GM21528 (cell line): ENCODE results near the gene STAG1.
"Not testable (repeated sequence)": the region's sequence is repeated elsewhere in the genome, so short reads cannot be mapped to it uniquely, and the experiment has no call there.

Experiments used
- ATAC-seq: cut with Tn5 transposase; IDR thresholded peaks from one replicate; pipeline ENCODE4 v1.9.1; 2021; ENCODE audit warnings: mild to moderate bottlenecking, moderate library complexity; ENCODE audit not compliant: unreplicated experiment, low FRiP score

The STAG1 gene

DNA sequence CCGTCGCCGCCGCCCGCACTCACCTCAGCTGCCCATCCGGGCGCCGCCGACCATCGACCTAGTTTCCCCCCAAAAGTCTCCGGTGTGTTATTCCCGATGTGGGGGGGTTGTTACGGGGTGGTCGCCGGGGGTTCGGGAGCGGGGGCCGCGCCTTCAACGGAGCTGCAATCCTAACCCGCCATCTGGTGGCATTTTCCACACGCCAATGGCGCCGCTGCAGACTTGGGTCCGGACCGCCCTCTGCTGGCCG lies at the start of gene STAG1:
TSS of gene STAG1 (minus strand) at position 207 of the 250 bp plus-strand sequence. CDS start 121,480 bp downstream, outside the sequence.
- no peak for ATAC-seq

DNA sequence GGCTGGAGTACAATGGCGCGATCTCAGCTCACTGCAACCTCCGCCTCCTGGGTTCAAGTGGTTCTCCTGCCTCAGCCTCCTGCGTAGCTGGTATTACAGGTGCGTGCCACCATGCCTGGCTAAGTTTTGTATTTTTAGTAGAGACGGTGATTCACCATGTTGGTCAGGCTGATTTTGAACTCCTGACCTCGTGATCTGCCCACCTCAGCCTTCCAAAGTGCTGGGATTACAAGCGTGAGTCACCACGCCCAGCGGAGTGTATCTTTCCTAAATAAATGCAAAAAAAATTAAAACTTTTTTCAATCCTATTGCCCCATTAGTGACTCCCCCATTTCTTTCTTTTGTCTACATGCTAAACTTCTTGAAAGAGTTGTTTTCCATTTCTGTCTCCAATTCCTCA lies 49.0 kb upstream of the STAG1 start:
- not testable (repeated sequence) for ATAC-seq

DNA sequence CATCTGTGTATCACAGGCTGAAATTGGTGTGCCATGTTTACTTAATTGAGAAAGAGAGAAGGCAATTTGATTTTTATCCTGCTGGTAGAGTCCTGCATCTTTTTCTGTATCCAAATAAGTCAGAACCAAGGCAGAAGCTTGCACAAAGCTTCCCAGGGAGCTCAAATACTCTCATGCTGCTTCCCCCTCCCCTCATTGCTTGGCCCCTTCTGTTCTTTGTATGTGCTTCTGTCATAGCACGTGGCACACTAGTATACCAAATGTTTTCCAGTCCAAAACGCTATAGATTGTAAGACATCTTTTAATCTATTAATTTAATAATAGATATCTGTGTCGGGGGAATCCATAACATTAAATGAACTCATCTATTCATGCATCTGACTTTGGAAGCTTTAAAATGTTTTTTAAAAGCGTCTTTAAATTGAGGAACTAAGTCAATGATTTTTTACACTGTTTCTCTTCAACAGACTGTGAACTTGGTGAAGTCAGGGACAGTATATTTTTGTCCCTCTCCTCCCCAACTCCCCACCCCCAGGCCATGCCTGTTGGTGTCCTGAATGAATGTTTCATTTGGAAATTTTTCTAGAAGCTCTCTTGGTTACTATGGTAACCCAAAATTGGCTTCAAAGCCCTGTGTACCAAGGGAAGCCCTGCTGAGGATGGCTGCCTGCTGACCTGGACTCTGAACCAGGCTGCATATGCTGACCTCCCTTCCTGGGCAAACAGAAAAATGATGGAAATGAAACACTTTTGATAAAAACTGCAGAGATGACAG lies 40.6 kb upstream of the STAG1 start:
- no peak for ATAC-seq

DNA sequence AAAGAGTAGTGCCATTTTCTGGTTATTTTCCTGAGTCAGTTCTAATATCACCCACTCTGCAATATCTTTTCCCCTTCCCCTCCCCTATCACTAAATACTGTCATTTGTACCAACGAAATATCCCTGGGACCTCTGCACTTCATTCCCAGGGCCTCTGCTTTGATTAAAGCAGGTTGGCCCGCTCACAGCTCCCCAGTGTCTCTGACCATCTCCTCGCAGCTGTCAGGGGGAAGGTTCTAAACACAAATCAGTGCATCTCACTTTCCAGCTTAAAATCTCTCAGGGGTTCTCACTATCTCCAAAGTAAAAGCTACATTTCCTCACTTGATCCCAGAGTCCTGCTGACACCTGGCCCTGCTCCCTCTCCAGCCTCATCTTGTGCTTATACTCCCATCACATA lies 38.6 kb upstream of the STAG1 start:
- ATAC-seq = no peak

- no peak for ATAC-seq
Observed at GRCh38 chr3:136789976-136790375, 37.8 kb upstream of the STAG1 start.

GRCh38 chr3:136788154-136788553 lies 36.0 kb upstream of the STAG1 start:
- no peak for ATAC-seq

- ATAC-seq = peak; percentile 82
Observed at GRCh38 chr3:136787349-136787748, 35.2 kb upstream of the STAG1 start.

GRCh38 chr3:136783708-136784191 lies 31.6 kb upstream of the STAG1 start:
- ATAC-seq = no peak

DNA sequence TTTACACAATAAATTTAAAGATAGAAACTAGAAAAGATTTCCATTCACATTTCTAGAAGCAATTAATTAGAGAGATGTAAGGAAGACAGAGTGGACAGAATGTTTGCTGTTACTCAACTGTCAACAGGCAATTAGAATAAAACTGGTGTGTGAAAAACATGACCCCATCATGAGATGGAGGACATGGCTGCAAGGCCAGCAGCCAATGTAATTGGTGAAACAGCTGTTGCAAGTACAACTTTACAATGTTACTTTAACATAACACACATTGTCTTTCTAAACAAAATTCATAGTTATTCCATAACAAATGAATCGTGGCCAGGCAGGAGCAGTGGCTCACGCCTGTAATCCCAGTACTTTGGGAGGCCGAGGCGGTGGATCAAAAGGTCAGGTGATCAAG lies 28.6 kb upstream of the STAG1 start:
- ATAC-seq = no peak

DNA sequence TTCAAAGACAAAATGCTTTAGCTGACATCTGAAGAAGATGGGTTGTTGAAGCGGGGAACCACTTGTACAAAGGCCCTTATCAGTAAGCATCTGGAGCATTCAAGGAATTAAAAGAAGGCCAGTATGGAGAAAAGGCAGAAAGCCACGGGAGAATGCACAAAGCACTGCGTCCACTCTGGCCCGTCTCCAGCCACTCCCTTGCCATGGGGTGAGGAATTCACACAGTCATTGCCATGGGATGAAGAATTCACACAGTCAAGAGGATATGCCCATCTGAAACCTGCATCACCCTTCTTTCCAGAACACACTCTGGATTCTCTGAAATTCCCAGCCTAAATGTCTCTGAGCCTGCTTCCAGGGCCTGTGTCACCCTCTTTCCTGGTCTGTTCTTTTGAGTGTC lies 26.7 kb upstream of the STAG1 start:
- ATAC-seq = no peak

DNA sequence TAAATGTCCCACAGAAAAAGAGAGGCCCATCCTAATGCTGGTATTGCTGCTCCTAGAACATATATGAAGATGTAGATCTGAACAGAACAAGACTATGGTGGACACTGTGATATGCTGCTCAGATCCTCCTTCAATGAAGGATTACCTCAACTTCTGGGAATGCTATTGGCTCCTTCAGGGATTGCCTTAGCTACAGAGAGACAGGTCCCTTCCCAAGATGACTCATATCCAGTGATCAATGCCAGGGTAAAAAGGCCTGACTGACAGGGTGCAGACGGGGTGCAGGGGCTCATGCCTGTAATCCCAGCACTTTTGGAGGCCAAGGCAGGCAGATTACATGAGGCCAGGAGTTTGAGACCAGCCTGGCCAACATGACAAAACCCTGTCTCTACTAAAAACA lies 20.5 kb upstream of the STAG1 start:
- no peak for ATAC-seq

DNA sequence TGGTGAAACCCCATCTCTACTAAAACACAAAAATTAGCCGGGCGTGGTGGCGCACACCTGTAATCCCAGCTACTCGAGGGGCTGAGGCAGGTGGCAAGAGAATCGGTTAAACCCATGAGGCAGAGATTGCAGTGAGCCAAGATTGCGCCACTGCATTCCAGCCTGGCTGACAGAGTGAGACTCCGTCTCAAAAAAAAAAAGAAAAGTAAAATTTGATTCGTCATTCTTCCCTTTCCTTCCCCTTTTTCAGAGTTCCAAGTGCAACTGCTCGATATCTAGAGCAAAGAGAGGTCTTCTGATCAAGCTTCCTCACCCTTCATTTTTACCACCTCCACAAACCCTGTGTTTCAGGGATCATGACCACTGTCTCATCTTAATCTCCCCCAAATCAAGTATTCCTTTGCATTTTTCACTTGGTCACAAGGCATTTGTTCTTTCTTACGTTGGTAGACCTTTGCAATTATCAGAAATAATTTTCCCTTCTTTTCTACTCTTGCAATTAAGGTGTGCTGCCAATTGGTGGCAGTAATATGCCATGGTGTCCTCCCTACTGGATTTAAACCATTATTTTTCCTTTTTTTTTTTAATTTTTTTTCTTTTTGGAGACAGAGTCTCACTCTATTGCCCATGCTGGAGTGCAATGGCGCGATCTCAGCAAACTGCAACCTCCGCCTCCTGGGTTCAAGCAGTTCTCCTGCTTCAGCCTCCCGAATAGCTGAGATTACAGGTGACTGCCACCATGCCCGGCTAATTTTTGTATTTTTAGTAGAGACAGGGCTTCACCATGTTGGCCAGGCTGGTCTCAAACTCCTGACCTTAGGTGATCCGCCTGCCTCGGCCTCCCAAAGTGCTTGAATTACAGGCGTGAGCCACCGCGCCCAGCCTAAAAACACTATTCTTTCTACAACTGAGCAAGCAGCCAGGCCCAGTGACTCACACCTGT lies 6.3 kb upstream of the STAG1 start:
- ATAC-seq = not testable (repeated sequence)

DNA sequence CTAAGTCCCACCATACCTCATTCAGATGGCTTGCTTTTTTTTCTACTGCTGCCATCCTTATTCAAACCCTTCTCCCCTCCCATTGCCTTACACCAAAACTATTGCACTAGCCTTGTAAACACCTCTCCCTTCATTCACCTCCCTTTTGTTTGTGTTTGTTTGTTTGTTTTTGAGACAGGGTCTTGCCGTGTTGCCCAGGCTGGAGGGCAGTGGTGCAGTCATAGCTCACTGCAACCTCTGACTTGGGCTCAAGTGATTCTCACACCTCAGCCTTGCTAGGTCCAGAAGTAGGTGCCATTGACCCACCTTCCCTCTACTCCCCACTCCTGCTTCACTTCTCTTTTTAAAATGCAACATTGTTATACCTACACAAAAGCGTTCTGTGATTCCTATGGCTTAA lies 3.0 kb upstream of the STAG1 start:
- ATAC-seq = no peak

DNA sequence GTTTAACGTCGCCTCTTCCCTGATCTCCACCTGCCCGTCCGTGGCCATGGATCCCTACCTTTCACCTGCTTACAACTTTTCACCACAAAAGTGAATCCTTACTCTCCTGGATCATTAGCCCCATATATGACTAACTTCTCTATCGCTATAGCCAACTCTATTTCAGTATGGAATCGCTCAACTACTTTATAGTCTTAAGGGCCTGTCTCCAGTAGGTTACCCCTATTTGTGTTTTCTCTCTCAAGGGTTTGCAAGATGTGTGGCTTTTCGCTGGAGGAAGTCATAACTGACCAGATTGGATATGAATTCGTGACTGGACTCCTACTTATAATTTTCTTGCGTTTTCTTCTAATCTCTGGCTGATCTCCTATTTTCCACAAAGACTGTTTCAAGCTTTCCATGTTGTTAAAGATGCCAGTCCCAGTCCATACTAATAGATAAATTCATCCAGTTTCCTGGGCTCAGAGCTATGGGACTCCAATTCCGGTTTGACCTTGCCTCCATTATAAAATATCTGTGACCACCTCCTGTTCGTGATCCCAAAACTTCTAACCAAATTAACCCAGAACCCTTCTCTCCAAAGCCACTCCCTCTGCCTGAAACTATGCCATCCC lies 1.3 kb upstream of the STAG1 start:
- ATAC-seq = no peak

- peak; percentile 89 for ATAC-seq
Observed at GRCh38 chr3:136752422-136753325, 496 bp upstream of the STAG1 start.

DNA sequence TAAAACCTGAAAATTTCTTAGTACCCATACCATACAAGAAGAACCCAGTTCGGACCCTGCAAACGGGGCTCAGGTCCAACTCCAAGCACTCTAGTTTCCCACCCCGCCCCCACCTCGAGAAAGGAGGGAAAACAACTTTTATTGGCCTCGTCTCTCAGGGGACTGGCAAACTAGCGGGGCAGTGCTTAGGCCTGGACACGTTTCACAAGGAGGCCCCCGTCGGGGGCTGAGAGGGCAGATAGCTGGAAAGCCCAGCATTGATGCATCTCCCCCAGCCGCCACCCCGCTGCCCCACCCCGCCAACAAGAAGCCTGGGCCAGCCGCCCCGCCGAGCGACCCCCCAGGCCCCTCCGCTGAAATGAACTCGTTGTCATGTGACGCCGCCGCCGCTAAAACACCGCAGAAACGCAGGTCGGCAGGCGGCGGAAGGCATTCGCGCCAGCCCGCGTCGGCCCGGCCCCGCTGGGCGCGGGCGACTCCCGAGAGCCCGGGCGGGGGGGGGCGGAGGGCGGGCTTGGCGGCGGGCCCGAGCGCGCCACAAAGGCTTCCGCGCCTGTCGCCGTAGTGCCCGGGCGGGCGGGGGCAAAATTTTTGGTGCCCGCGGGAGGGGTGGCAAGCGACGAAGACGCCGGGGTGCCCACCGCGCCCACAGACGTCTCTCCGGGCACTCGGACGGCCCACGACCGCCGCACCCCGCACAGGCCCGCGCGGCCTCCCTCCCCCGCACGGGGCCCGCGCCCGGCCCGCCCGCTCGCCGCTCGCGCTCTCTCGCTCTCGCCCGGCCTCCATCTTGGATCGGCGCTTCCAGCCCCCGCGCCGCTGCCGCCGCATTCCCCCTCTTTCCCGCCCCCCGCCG lies 634 bp downstream of the STAG1 start:
- peak; percentile 29 for ATAC-seq

GRCh38 chr3:136750897-136751315 lies 1.3 kb downstream of the STAG1 start:
- ATAC-seq = no peak

DNA sequence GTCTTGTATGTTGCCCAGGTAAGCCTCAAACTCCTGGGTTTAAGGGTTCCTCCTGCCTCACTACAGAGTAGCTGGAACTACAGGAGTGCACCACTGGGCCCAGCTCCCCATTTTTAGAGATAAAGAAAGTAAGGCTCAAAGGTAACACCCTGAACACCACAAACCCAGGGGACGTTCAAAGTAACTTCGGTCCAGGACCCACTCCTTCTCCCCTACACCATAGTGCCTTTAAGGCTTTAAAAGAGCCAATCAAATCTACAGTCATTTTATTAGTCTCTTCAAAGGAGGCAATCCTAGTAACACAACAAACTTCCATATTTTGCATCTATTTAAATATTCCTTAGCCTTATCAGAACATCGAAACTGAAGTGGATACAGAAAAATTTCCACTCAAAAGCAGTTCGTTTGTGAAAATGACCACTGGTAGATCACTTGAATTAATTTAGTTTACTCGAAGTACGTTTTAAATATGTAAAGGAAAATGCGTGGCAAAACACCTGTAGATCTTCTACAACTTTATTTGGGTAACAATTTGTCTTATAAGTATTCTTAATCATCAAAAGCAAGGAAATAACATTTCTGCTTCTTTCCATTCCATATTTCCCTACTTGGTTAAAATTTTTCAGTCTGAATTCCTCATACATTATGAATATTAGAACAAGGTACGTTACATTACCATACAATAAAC lies 1.8 kb downstream of the STAG1 start:
- no peak for ATAC-seq

GRCh38 chr3:136749602-136750001 lies 2.6 kb downstream of the STAG1 start:
- ATAC-seq = not testable (repeated sequence)
